Endothelial cell (in vitro differentiated cells): ENCODE results near the gene OR2T2. TPM values are rescaled to one million over a fixed set of nuclear protein-coding genes. Genes with fewer than 3 reads are reported as not detected.
"Not testable (repeated sequence)": the region's sequence is repeated elsewhere in the genome, so short reads cannot be mapped to it uniquely, and the experiment has no call there.

ENCODE experiments used
- DNase-seq: peaks from one replicate; pipeline ENCODE4 v3.0.0; 2021; ENCODE audit warnings: low spot score
- H3K27ac Mint-ChIP-seq: one replicate; pipeline ENCODE4 v1.8.0; 2021; ENCODE audit warnings: mixed read lengths, inconsistent platforms; ENCODE audit not compliant: unreplicated experiment
- H3K27me3 Mint-ChIP-seq: one replicate; pipeline ENCODE4 v1.8.0; 2021; ENCODE audit warnings: mild to moderate bottlenecking, moderate library complexity, mixed read lengths, inconsistent platforms; ENCODE audit not compliant: unreplicated experiment
- H3K36me3 Mint-ChIP-seq: one replicate; pipeline ENCODE4 v1.8.0; 2021; ENCODE audit warnings: mild to moderate bottlenecking, low read depth, mixed read lengths, inconsistent platforms; ENCODE audit not compliant: unreplicated experiment
- H3K4me1 Mint-ChIP-seq: one replicate; pipeline ENCODE4 v1.8.0; 2021; ENCODE audit warnings: mild to moderate bottlenecking, mixed read lengths, inconsistent platforms; ENCODE audit not compliant: unreplicated experiment
- H3K4me3 Mint-ChIP-seq: one replicate; pipeline ENCODE4 v1.8.0; 2021; ENCODE audit warnings: mild to moderate bottlenecking, mixed read lengths, inconsistent platforms; ENCODE audit not compliant: unreplicated experiment
- H3K9me3 Mint-ChIP-seq: one replicate; pipeline ENCODE4 v1.8.0; 2021; ENCODE audit warnings: mixed read lengths, inconsistent platforms; ENCODE audit not compliant: unreplicated experiment
- CTCF ChIP-seq: fragments of 200-600 bp; sonication (generic); IDR thresholded peaks from one replicate; pipeline ENCODE4 v1.5.0; 2021; ENCODE audit warnings: antibody characterized with exemption; ENCODE audit not compliant: unreplicated experiment
- total RNA-seq: library from RNA; stranded (reverse); fragmentation: NEBNext Ultra II Directional; extraction: Animal tissue kit (Norgen Biotek cat#: 25700); gene quantifications from one replicate; pipeline ENCODE4 v1.2.1, GENCODE V29; 2021; ENCODE audit not compliant: unreplicated experiment

The OR2T2 gene
- total RNA-seq, 1 donor from 2014 or later, result not detected

GRCh38 chr1:248471154-248471553 is 25.7 kb downstream of the OR2T2 start:
- Mint-ChIP-seq H3K27me3 (peaks cover 2% of the 10 kb centered on the region), H3K27ac (no peak overlapping the region), H3K4me1 (no peaks in the 10 kb centered on the region), H3K4me3 (no peak overlapping the region), H3K9me3 (peaks cover 20% of the 10 kb centered on the region), H3K36me3 (no peaks in the 10 kb centered on the region)
- no peak for TF ChIP-seq CTCF
- no peak for DNase-seq

- H3K27ac Mint-ChIP-seq, H3K4me3 Mint-ChIP-seq, H3K27me3 Mint-ChIP-seq, H3K36me3 Mint-ChIP-seq, DNase-seq, H3K4me1 Mint-ChIP-seq: not testable (repeated sequence)
- H3K9me3 Mint-ChIP-seq, result peaks cover 20% of the 10 kb centered on the region
These were observed 26.7 kb downstream of the OR2T2 start for GRCh38 chr1:248472111-248472510.

- not testable (repeated sequence) for H3K27me3 Mint-ChIP-seq
These were observed 27.6 kb downstream of the OR2T2 start, which contains the start of gene OR2T3 for GRCh38 chr1:248473051-248473450. TSS of gene OR2T3 (plus strand) at chr1:248473351. CDS start at chr1:248473351, 0 bp downstream.

GRCh38 chr1:248475660-248476059 is 30.2 kb downstream of the OR2T2 start:
- H3K27ac Mint-ChIP-seq, H3K9me3 Mint-ChIP-seq, H3K27me3 Mint-ChIP-seq, H3K4me3 Mint-ChIP-seq, DNase-seq, H3K36me3 Mint-ChIP-seq, H3K4me1 Mint-ChIP-seq: not testable (repeated sequence)

More at GRCh38 chr1:248473051-248473450, 27.6 kb downstream of the OR2T2 start, which contains the start of gene OR2T3:
- H3K27ac Mint-ChIP-seq, H3K4me3 Mint-ChIP-seq, DNase-seq, H3K36me3 Mint-ChIP-seq, H3K4me1 Mint-ChIP-seq: not testable (repeated sequence)
- H3K9me3 Mint-ChIP-seq, result peaks cover 17% of the 10 kb centered on the region

- DNase-seq, H3K27ac Mint-ChIP-seq, H3K9me3 Mint-ChIP-seq, H3K36me3 Mint-ChIP-seq, H3K27me3 Mint-ChIP-seq, H3K4me1 Mint-ChIP-seq: not testable (repeated sequence)
- H3K4me3 Mint-ChIP-seq, result peak overlapping the region; percentile 33
These were observed 36.5 kb downstream of the OR2T2 start for GRCh38 chr1:248481686-248482579.

GRCh38 chr1:248488289-248488688 is 42.9 kb downstream of the OR2T2 start, which contains the start of gene OR2T5:
TSS of gene OR2T5 (plus strand) at chr1:248488589. CDS start at chr1:248488589, 0 bp downstream.
- H3K9me3 Mint-ChIP-seq, H3K27me3 Mint-ChIP-seq, H3K4me1 Mint-ChIP-seq, H3K27ac Mint-ChIP-seq, H3K4me3 Mint-ChIP-seq, H3K36me3 Mint-ChIP-seq, DNase-seq: not testable (repeated sequence)

GRCh38 chr1:248496661-248497060 is 51.2 kb downstream of the OR2T2 start:
- H3K9me3 Mint-ChIP-seq, H3K36me3 Mint-ChIP-seq, H3K4me1 Mint-ChIP-seq, DNase-seq, H3K4me3 Mint-ChIP-seq, H3K27me3 Mint-ChIP-seq, H3K27ac Mint-ChIP-seq: not testable (repeated sequence)

GRCh38 chr1:248500305-248501035 is 55.0 kb downstream of the OR2T2 start:
- H3K4me3 Mint-ChIP-seq, H3K9me3 Mint-ChIP-seq, H3K27me3 Mint-ChIP-seq, DNase-seq, H3K27ac Mint-ChIP-seq, H3K4me1 Mint-ChIP-seq, H3K36me3 Mint-ChIP-seq: not testable (repeated sequence)

Other genes starting within 250 kb of the OR2T2 start
- gene OR2M3, start 248.4 kb upstream of the OR2T2 start, total RNA-seq, result not detected
- not detected for gene OR2M4, start 214.2 kb upstream of the OR2T2 start, total RNA-seq
- not detected for gene OR2T33, start 167.7 kb upstream of the OR2T2 start, total RNA-seq
- not detected for gene OR2T12, start 142.2 kb upstream of the OR2T2 start, total RNA-seq
- gene OR2M7, start 121.1 kb upstream of the OR2T2 start, total RNA-seq, result not detected
- gene OR14C36, start 96.9 kb upstream of the OR2T2 start, total RNA-seq, result not detected
- not detected for gene OR2T4, start 84.0 kb upstream of the OR2T2 start, total RNA-seq
- not detected for gene OR2T6, start 69.9 kb upstream of the OR2T2 start, total RNA-seq
- not detected for gene OR2T1, start 42.6 kb upstream of the OR2T2 start, total RNA-seq
- gene OR2T3, start 27.7 kb downstream of the OR2T2 start, total RNA-seq, result not detected
- gene OR2T5, start 43.0 kb downstream of the OR2T2 start, total RNA-seq, result not detected
- gene OR2G6, start 62.4 kb downstream of the OR2T2 start, total RNA-seq, result not detected
- gene OR2T29, start 117.1 kb downstream of the OR2T2 start, total RNA-seq, result not detected
- gene OR2T34, start 129.1 kb downstream of the OR2T2 start, total RNA-seq, result not detected
- not detected for gene OR2T10, start 152.1 kb downstream of the OR2T2 start, total RNA-seq
- gene OR2T11, start 189.5 kb downstream of the OR2T2 start, total RNA-seq, result not detected
- not detected for gene OR2T35, start 199.6 kb downstream of the OR2T2 start, total RNA-seq
- gene OR2T27, start 209.9 kb downstream of the OR2T2 start, total RNA-seq, result not detected